PC-9 (cell line): ENCODE data around the gene LPCAT1. TPM values are rescaled to one million over a fixed set of nuclear protein-coding genes. Genes with fewer than 3 reads are reported as not detected.

Experiments
- BruUV-seq: library from RNA; stranded (reverse); fragments of 400-500 nt; replicated peaks from 2 replicates; lab custom pipeline; 2021; lab: Mats Ljungman, UMichigan
- CTCF ChIA-PET: fragments of 300-600 bp; sonication (Branson Sonifier 250); formaldehyde crosslinking; loops from one replicate; lab custom pipeline; 2022; ENCODE audit warnings: antibody characterized with exemption; lab: Charles Lee
- POLR2A ChIA-PET: fragments of 300-600 bp; sonication (Branson Sonifier 250); formaldehyde crosslinking; loops from one replicate; lab custom pipeline; 2022; ENCODE audit warnings: antibody characterized with exemption; ENCODE audit not compliant: unreplicated experiment; lab: Charles Lee
- DNase-seq, 2 experiments: peaks; one replicate each; pipeline versions ENCODE4 v3.0.0 to v3.0.0-alpha.2; 2015 to 2022; ENCODE audit warnings: mixed read lengths in 1 of 2
- H2AFZ ChIP-seq: fragments of 200-600 bp; sonication (generic); 2 replicates; pipeline ENCODE4 v1.8.1; 2017; ENCODE audit warnings: antibody characterized with exemption
- H3F3A ChIP-seq: fragments of 200-600 bp; sonication (generic); 2 replicates; pipeline ENCODE4 v1.8.1; 2017; ENCODE audit warnings: antibody characterized with exemption, mild to moderate bottlenecking, low read depth; ENCODE audit not compliant: insufficient read depth
- H3K27ac ChIP-seq: fragments of 200-600 bp; sonication (generic); 2 replicates; pipeline ENCODE4 v1.6.1; 2016; ENCODE audit warnings: mixed run types
- H3K27me3 ChIP-seq: fragments of 200-600 bp; sonication (generic); 2 replicates; pipeline ENCODE4 v1.6.1; 2016; ENCODE audit warnings: low read depth, mixed run types; ENCODE audit not compliant: insufficient read depth
- H3K36me3 ChIP-seq: fragments of 200-600 bp; sonication (generic); 2 replicates; pipeline ENCODE4 v1.6.1; 2016; ENCODE audit warnings: low read depth, mixed run types
- H3K4me1 ChIP-seq: fragments of 200-600 bp; sonication (generic); replicated peaks from 2 replicates; pipeline ENCODE4 v1.6.1; 2016; ENCODE audit warnings: mixed run types; ENCODE audit not compliant: insufficient read depth
- H3K4me2 ChIP-seq: fragments of 200-600 bp; sonication (generic); 2 replicates; pipeline ENCODE4 v1.6.1; 2017; ENCODE audit warnings: mixed run types
- H3K4me3 ChIP-seq: fragments of 200-600 bp; sonication (generic); 2 replicates; pipeline ENCODE4 v1.6.1; 2016; ENCODE audit warnings: mixed run types
- H3K79me2 ChIP-seq: fragments of 200-600 bp; sonication (generic); 2 replicates; pipeline ENCODE4 v1.6.1; 2017; ENCODE audit warnings: low read depth, mixed run types
- H3K9me2 ChIP-seq: fragments of 200-600 bp; sonication (generic); 2 replicates; pipeline ENCODE4 v1.8.1; 2017; ENCODE audit warnings: mild to moderate bottlenecking; ENCODE audit not compliant: insufficient read depth
- H3K9me3 ChIP-seq: fragments of 200-600 bp; sonication (generic); 2 replicates; pipeline ENCODE4 v1.8.1; 2016; ENCODE audit warnings: low read depth; ENCODE audit not compliant: insufficient read depth
- H4K20me1 ChIP-seq: fragments of 200-600 bp; sonication (generic); 2 replicates; pipeline ENCODE4 v1.8.1; 2017; ENCODE audit not compliant: insufficient read depth
- EZH2 ChIP-seq: fragments of 200-600 bp; sonication (generic); IDR thresholded peaks from 2 replicates; pipeline ENCODE4 v1.8.0; 2017; ENCODE audit warnings: antibody characterized with exemption, low read depth
- intact Hi-C: fragments of 100-400 bp; cut with micrococcal nuclease; formaldehyde crosslinking; loops from one replicate; pipeline ENCODE4 v1.10.0; 2022; ENCODE audit not compliant: unreplicated experiment
- total RNA-seq: library from RNA; stranded (reverse); gene quantifications from 2 replicates; pipeline ENCODE4 v1.2.3, GENCODE V29; 2021
- TF ChIP-seq, protein P1 (sequence below): fragments of 200-600 bp; sonication (generic); conservative IDR thresholded peaks from 2 replicates; pipeline ENCODE4 v1.6.1; 2017; ENCODE audit warnings: mixed run types, antibody characterized with exemption, mild to moderate bottlenecking, moderate library complexity

The LPCAT1 gene
- total RNA-seq, 1 experiment from 2014 or later: 96.1 TPM

DNA sequence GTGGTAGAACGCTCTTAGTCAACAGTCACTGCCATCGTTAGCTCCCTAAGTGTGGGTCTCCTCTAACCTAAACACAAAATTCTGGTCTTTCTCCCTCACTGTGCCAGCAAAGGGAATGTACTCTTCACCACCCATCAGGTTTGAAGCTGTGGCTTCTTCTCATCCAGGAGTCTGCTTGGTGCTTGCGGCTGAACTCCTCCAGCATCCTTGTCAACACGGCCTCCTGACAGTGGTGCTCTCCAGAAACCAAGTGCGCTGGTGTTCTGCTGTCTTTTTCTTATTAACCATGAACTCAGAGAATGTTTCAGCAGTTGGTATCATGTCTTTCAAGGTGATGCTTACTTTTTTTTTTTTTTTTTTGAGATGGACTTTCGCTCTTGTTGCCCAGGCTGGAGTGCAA lies 23.9 kb upstream of the LPCAT1 start:
- H3F3A ChIP-seq: peaks cover 24% of the 10 kb centered on the region
- peaks cover 44% of the 10 kb centered on the region for H3K4me1 ChIP-seq
- DNase-seq: peak in 1 of 2 experiments; percentile 0
- no peak overlapping the region for H2AFZ ChIP-seq
- intact Hi-C loops: no loop called here
- peaks cover 10% of the 10 kb centered on the region; the same call in 1 of the 2 replicates for H3K27me3 ChIP-seq
- no peaks in the 10 kb centered on the region for H3K79me2 ChIP-seq
- POLR2A ChIA-PET: no interaction called here
- no peaks in the 10 kb centered on the region for H3K9me2 ChIP-seq
- H3K4me3 ChIP-seq: no peak overlapping the region
- no peaks in the 10 kb centered on the region for H3K36me3 ChIP-seq
- no peak for TF ChIP-seq EZH2
- TF ChIP-seq, protein P1, sequence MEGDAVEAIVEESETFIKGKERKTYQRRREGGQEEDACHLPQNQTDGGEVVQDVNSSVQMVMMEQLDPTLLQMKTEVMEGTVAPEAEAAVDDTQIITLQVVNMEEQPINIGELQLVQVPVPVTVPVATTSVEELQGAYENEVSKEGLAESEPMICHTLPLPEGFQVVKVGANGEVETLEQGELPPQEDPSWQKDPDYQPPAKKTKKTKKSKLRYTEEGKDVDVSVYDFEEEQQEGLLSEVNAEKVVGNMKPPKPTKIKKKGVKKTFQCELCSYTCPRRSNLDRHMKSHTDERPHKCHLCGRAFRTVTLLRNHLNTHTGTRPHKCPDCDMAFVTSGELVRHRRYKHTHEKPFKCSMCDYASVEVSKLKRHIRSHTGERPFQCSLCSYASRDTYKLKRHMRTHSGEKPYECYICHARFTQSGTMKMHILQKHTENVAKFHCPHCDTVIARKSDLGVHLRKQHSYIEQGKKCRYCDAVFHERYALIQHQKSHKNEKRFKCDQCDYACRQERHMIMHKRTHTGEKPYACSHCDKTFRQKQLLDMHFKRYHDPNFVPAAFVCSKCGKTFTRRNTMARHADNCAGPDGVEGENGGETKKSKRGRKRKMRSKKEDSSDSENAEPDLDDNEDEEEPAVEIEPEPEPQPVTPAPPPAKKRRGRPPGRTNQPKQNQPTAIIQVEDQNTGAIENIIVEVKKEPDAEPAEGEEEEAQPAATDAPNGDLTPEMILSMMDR: no peak
- H4K20me1 ChIP-seq: no peaks in the 10 kb centered on the region
- H3K4me2 ChIP-seq: no peak overlapping the region
- H3K27ac ChIP-seq: no peak overlapping the region
- CTCF ChIA-PET: no interaction called here
- BruUV-seq: no TSS peak
- H3K9me3 ChIP-seq: no peaks in the 10 kb centered on the region

DNA sequence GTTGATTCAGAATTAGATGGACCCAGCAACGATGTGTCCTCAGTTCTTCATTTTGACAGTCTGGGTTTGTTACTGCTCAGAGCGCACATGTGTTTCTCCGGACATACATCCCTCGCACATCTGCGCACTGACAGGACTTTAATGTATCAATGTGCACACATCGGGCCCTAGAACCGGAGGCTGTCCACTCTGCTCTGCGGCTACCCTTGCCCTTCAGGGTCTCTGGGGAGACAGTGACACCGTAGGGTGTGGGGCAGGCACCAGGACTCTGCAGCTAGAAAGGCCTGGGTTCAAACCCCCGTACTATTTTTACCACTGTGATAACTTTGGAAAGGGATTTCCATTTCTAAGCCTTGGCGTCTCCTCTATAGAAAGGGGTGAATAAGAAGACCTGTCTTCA lies 23.5 kb upstream of the LPCAT1 start:
- CTCF ChIA-PET: no interaction called here
- peaks cover 26% of the 10 kb centered on the region for H3F3A ChIP-seq
- no peak for DNase-seq
- no peaks in the 10 kb centered on the region for H3K36me3 ChIP-seq
- no peak overlapping the region for H3K27ac ChIP-seq
- H3K27me3 ChIP-seq: peaks cover 10% of the 10 kb centered on the region; the same call in 1 of the 2 replicates
- intact Hi-C loops: no loop called here
- H3K9me2 ChIP-seq: no peaks in the 10 kb centered on the region
- no TSS peak for BruUV-seq
- H3K9me3 ChIP-seq: no peaks in the 10 kb centered on the region
- no peaks in the 10 kb centered on the region for H3K79me2 ChIP-seq
- H3K4me3 ChIP-seq: no peak overlapping the region
- no peak overlapping the region for H2AFZ ChIP-seq
- POLR2A ChIA-PET: no interaction called here
- no peak for TF ChIP-seq EZH2
- TF ChIP-seq, protein P1: no peak
- H3K4me1 ChIP-seq: peaks cover 44% of the 10 kb centered on the region
- H4K20me1 ChIP-seq: no peaks in the 10 kb centered on the region
- H3K4me2 ChIP-seq: peak overlapping the region; percentile 48; the same call in 1 of the 2 replicates

DNA sequence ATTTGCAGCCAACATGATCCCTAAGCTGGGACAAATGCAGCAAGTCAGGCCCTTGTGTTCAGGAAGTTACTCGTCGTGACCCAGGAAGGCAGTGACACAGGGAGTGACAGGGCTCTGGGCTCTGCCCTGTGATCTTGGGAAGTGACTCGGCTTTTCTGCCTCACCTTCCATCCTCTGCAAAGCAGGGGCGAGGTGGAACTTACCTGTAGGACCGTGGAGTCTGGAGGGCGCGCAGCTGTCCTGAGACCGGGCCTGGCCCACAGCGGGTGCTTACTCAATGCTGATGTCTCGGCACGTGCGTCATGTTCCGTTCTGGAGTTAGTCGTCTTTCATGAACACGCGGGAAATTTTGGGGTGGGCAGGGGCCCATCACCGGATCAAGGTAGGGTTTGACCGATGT lies 22.8 kb upstream of the LPCAT1 start:
- H3K9me2 ChIP-seq: no peaks in the 10 kb centered on the region
- peaks cover 9% of the 10 kb centered on the region; the same call in 1 of the 2 replicates for H3K27me3 ChIP-seq
- H3K27ac ChIP-seq: peak overlapping the region; percentile 58
- no peaks in the 10 kb centered on the region for H3K9me3 ChIP-seq
- H3K36me3 ChIP-seq: no peaks in the 10 kb centered on the region
- ChIA-PET POLR2A (no interaction called here), CTCF (interaction anchor here (0.6 kb wide), 1 partner anchor 19 kb away, joined by 3 read pairs; no protein-coding TSS in a partner anchor)
- H3K79me2 ChIP-seq: no peaks in the 10 kb centered on the region
- TF ChIP-seq, protein P1: no peak
- TF ChIP-seq EZH2: no peak
- no peak overlapping the region for H3K4me3 ChIP-seq
- no peak overlapping the region for H2AFZ ChIP-seq
- BruUV-seq: no TSS peak
- H3K4me1 ChIP-seq: peaks cover 44% of the 10 kb centered on the region
- peak; percentile 5 to 63 for DNase-seq
- intact Hi-C loops: no loop called here
- no peaks in the 10 kb centered on the region for H4K20me1 ChIP-seq
- peaks cover 32% of the 10 kb centered on the region for H3F3A ChIP-seq
- H3K4me2 ChIP-seq: peak overlapping the region; percentile 48
